ENCODE results near the gene SMURF2. TPM values are rescaled to one million over a fixed set of nuclear protein-coding genes. Genes with fewer than 3 reads are reported as not detected.

Gene SMURF2
- total and polyA plus RNA-seq, 9 of the 15 experiments (the other 6 are each of a cell fraction or from before 2014, with no cell fraction given) = 3.8 to 22.0 (median 14.8) TPM

- TF ChIP-seq ZNF146 (CRISPR knock-in tag; IDR thresholded peaks at IDR 0.05; ENCODE audit: unreplicated experiment) (no peak), GTF2A2 (tag; IDR thresholded peaks at IDR 0.05) (no peak), ERF (CRISPR knock-in tag; IDR thresholded peaks at IDR 0.05) (no peak; the same call in 1 of the 2 replicates), POLR2A (conservative IDR thresholded peaks at IDR 0.05) (peak; percentile 15; the same call in 1 of the 2 replicates), ZNF134 (CRISPR knock-in tag; conservative IDR thresholded peaks at IDR 0.05) (no peak), TCFL5 (CRISPR knock-in tag; conservative IDR thresholded peaks at IDR 0.05) (no peak), RAD21 (CRISPR knock-in tag; conservative IDR thresholded peaks at IDR 0.05 in 1 of 2, IDR thresholded peaks at IDR 0.05 in 1 of 2) (0 out of 4 replicates have a peak, but pooled peaks of 1 of the 2 experiments have one; percentile 8), ELK1 (CRISPR knock-in tag; IDR thresholded peaks at IDR 0.05) (no peak), PHF8 (IDR thresholded peaks at IDR 0.05; ENCODE audit: borderline replicate concordance, low read length) (peak; percentile 83; the same call in 1 of the 2 replicates), OTX1 (CRISPR knock-in tag; IDR thresholded peaks at IDR 0.05) (peak; percentile 86; the same call in 1 of the 2 replicates), NRF1 (conservative IDR thresholded peaks at IDR 0.05 in 1 of 2, IDR thresholded peaks at IDR 0.05 in 1 of 2) (peak; percentile 46 to 62), HCFC1 (IDR thresholded peaks at IDR 0.05; ENCODE audit: low read depth, low read length) (peak; percentile 50), HDAC8 (tag; IDR thresholded peaks at IDR 0.05) (no peak), FOS (IDR thresholded peaks at IDR 0.05; ENCODE audit: extremely low read depth, insufficient read length) (no peak), CTBP1 (IDR thresholded peaks at IDR 0.05; ENCODE audit: borderline replicate concordance) (peak; percentile 34; the same call in 1 of the 2 replicates), HMGXB4 (CRISPR knock-in tag; IDR thresholded peaks at IDR 0.05) (no peak), HNRNPL (IDR thresholded peaks at IDR 0.05; ENCODE audit: low read depth, low read length) (peak; percentile 74), KDM1A (IDR thresholded peaks at IDR 0.05) (no peak), ZBTB5 (IDR thresholded peaks at IDR 0.05) (no peak), GABPB1 (CRISPR knock-in tag; IDR thresholded peaks at IDR 0.05) (no peak; the same call in 1 of the 2 replicates), PTBP1 (IDR thresholded peaks at IDR 0.05; ENCODE audit: low read depth, low read length) (0 out of 2 replicates have a peak, but pooled peaks have one; percentile 75), NUFIP1 (IDR thresholded peaks at IDR 0.05; ENCODE audit: partially characterized antibody) (no peak), ZNF124 (CRISPR knock-in tag; IDR thresholded peaks at IDR 0.05) (no peak; the same call in 1 of the 2 replicates)
Observed at GRCh38 chr17:64505340-64506200, 156.5 kb downstream of the SMURF2 start (continued).

Data from K562 (cell line).